ENCODE results near the gene MEMO1.
"Not testable (repeated sequence)": the region's sequence is repeated elsewhere in the genome, so short reads cannot be mapped to it uniquely, and the experiment has no call there.

The MEMO1 gene

DNA sequence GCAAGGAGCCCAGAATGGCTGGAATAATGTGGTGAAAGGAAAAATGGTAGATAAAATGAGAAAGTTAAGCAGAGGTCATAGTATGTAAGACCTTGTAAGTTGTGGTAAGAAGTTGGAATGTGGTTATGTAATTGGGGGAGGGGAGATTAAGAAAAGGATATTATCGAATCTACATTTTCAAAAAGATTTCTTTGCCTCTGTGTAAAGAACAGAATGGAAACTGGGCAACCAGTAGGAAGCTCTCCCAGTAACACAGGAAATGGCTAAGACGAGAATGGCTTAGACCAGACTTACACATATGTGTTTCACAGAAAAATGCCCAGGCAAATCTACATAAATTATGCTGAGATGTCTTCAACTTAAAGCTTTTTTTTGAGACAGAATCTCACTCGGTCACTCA lies 13.2 kb downstream of the MEMO1 start:
- DNase-seq, result no peak

DNA sequence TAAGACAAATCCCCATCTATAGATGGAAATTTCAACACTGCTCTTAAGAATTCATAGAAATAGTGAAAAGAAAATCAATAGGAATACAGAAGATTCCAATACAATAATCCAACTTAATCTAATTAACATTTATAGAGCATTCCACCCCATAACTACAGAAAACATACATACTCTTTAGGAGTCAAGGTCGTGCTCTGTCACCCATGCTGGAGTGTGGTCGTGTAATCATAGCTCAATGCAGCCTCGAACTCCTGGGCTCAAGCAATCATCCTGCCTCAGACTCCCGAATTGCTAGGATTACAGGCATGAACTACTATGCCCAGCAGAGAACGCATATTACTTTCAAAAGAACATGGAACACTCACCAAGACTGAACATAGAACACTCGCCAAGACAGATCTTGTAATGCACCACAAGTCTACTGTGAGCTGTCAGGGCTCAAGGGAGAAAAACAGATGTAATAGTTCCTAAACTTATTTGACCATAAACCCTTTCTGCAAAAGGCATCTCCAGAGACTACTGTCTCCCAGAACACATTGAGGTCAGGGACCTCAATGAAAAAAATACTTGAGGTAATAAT lies 14.1 kb downstream of the MEMO1 start:
- no peak for DNase-seq

DNA sequence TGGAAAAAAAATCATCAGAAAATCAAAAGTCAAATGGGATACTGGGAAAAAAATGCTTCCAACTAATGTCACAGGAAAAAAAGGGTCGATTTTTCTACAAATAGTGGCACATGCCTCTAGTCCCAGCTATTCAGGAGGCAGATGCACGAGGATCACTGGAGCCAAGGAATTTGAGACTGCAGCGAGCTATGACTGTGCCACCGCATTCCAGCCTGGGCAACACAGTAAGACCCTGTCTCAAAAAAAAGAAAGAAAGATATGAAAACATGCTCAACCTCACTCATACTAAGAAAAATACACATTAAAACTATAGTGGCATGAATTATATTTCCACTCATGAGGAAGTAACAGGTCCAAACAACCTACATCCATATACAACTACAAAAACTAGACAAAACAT lies 17.9 kb downstream of the MEMO1 start:
- no peak for DNase-seq

DNA sequence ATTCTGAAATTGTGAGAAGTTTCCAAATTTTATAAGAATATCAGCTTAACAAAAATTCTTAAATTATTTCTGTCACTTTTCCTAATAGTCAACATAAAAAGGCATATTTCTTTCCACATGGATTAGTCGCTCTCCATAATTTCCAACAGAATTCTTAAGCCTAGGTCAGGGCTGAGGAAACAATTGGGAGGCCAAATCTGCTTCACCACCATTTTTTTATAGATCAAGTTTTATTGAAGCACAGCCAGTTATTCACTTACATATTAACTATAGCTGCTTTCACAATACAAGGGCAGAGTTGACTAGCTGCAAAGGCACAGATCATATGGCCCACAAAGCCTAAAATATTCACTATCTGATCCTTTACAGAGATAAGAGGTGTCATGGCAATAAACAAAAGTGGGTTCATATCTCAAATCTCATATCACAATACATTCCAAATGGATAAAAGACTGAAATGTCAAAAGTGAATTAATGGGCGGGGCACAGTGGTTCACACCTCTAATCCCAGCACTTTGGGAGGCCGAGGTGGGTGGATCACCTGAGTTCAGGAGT lies 18.7 kb downstream of the MEMO1 start:
- no peak for DNase-seq

DNA sequence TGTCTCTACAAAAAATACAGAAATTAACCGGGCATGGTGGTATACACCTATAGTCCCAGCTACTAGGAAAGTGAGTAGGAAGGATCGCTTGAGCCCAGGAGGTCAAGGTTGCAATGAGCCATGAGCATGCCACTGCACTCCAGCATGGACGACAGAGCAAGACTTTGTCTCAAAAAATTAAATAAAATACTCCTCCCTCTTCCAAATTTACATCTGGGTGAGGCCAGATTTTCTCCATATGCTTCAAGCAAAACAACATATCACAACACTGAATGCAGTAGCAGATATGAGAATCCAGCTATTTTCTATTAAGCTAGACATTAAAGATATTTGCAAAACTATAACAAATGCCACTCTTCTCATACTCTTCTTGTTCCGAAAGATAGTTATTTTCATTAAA lies 20.9 kb downstream of the MEMO1 start:
- no peak for DNase-seq

DNA sequence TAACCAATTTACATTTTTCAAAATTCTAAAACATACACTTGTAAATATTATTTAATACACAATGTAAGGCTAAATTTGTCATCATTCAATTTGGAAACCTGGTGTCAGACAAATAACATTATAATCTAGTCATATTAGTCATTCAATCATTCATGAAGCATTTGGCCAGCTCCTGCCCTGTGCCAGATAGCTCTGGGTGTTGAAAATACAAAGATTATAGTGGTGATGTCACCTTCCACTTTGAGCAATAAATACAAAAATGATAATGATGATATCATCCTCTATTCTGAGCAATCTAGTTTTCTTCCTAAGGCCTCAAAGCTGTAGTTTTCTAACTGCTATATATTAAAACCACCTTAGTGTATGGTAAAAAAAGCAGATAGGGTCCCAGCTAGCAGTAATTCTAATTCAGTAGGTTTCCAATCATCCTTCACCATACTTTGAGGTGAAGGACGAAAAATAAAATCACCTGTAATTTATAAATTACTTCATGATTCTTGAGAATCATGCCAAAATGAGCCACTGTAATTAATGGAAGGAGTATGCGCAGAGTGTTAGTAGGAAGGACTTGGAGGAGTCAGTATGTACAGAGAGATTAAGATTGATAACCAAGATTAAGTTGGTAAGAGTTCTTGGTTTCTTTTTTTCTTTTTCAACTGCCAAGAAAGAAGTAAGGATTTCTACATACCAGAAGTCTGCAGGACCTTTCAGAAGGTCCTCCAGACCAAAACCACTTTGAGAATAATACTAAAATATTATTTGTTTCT lies 23.2 kb downstream of the MEMO1 start:
- DNase-seq, result no peak

DNA sequence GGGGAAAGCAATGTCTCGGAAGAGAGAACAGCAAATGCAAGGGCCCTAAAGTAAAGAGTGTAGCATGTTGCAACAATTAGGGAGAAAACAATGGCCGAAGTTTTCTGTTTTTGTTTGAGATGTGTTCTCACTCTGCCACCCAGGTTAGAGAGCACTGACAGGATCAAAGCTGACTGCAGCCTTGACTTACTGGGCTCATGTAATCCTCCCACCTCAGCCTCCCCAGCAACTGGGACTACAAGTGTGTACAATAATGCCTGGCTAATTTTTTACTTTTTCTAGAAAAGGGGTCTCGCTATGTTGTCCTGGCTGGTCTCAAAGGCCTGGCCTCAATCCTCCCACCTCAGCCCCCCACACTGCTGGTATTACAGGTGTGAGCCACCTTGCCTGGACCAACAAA lies 23.9 kb downstream of the MEMO1 start:
- DNase-seq, result no peak

DNA sequence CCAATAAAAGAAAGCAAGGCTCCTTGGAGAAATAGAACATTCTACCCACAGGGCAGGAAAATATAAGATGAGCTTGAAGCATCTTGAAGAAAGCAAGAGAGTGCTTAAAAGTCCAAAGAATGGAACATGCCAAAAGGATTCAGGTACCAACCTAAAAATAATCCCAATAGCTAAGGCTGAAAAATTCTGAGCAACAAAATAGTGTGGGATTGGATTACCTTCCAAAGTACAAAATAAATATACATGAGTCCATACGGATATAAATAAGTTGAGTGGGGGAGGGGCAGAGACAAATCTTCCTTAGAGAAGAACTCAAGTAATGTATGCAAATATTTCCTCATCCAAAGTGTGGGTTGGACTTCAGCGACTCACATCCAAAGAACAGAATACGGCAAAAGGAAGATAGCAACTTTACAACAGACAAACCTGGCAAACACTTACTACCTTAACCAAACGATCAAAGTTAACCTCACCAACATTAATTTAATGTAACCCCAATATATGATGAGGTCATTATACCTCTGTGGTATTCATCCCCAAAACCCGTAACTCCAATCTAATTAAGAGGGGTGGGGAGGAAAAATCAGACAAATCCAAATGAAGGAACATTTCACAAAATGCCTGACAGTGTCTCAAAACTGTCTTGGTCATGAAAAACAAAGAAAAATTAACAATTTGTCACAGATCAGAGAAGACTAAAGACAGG lies 26.9 kb downstream of the MEMO1 start:
- DNase-seq, result no peak

DNA sequence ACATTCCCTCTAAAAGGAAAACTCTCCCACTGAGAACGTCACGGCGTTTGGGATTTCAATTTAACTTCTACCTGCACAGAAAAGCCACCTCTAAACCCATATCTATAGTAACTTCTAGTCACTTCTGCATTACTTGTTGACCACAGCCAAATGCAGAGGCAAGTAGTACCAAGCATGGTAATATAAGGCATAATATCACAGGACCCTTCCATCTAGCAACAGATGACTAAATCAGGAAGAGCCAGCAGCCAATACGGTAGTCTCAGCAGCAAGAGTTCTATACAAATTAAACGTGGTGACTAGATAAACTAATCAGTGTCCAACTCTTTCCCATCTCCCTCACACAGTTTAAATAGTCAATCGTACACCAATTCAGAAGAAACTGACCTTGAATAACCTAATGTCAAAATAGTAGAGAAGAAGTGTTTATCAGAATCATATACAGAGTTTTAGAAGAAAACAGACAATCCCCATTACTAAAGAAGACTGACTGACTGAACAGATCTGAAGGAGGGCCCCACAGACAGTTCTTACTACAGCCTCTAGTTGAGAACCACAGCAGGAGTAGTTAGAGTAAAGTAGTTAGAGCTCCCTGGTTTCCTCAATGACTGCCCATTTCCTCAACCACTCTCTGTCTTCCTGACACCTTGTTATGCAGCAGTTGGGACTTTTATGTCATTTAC lies 30.0 kb downstream of the MEMO1 start:
- DNase-seq, result peak; percentile 19

DNA sequence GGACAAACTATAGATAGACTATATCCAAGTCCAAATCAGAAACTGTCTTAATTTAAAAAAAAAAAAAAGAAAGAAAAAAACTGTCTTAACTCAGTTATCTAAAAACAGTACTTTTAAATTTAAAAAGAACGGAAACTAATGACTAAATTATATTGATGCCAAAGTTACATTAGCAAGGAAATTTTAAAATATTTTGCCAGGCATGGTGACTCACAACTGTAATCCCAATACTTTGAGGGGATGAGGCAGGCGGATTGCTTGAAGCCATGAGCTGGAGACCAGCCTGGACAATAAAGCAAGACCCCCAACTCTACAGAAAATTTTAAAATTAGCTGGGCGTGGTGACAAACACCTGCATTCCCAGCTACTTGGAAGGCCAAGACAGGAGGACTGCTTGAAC lies 30.9 kb downstream of the MEMO1 start:
- DNase-seq, result no peak

DNA sequence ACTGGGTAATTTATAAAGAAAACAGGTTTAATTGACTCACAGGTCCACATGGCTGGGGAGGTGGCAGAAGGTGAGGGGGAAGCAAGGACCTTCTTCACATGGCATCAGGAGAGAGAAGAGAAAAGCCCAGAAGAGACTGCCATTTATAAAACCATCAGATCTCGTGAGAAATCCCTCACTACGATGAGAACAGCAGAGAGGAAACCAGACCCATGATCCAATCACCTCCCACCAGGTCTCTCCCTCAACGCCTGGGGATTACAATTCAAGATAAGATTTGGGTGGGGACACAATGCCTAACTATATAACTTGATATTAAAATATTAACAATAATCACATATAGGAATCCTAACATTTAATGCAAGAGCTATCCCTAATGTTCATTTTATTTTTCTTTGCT lies 31.8 kb downstream of the MEMO1 start:
- no peak for DNase-seq

DNA sequence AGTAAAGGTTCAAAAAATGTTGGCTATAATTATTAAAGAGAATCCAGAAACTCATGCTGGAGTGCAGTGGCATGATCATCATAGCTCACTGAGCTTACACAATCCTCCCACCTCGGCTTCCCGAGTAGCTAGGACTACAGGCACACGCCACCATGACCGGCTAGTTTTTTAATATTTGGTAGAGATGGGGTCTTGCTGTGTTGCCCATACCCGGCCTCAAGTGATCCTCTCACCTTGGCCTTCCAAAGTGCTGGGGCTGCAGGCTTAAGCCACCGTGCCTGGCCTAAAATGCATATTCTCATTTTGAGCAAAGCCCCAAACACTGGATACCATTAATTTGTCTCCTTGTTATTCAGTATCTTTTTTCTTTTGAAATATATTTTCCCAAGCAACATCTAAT lies 32.4 kb downstream of the MEMO1 start:
- no peak for DNase-seq

DNA sequence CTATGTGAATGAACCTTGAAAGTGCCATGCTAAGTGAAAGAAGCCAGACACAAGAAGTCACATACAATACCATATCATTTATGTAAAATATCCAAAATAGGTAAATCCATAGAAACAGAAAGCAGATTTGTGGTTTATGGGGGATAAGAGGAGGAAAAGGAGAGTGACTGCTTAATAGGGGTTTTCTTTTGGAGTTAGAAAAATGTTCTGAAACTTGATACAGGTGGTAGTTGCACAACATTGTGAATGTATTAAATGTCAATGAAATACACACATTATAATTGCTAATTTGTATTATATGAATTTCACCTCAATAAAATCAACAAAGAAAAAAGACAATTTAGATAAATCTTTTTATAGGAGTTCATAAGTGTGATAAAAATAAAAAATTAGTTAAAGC lies 37.1 kb downstream of the MEMO1 start:
- no peak for DNase-seq

DNA sequence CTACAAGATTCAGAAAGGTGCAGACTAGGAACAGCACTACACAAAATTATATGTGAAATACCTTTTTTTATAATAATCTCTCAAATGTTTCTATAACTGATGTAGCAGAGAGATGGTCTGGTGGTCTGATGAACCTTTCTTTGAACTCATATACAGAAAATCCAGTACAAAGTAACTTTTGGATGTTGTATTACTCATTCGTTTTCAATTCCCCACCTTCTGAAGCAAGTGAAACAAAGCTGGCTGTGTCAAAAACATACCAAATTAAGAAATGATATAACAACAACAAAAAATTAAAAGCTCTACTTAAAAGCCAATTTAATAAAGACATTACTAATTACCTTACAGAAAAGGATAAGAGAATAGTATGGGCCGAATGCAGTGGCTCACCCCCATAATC lies 38.7 kb downstream of the MEMO1 start:
- no peak for DNase-seq

DNA sequence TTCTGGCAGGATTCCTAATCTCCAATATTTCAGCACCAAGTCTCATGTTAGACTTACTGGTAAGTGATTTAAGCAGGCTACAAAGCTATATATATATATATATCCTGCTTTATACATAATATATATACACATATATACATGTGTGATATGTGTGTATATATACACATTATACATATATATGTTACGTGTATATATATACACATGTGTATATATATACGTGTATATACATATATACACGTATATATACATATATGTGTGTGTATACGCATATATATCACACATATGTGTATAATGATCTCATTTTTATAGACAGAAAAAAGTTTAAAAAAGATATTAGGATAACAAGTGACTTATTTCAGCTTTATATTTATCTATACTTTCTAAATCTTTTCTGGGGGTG lies 41.6 kb downstream of the MEMO1 start:
- DNase-seq, result no peak

DNA sequence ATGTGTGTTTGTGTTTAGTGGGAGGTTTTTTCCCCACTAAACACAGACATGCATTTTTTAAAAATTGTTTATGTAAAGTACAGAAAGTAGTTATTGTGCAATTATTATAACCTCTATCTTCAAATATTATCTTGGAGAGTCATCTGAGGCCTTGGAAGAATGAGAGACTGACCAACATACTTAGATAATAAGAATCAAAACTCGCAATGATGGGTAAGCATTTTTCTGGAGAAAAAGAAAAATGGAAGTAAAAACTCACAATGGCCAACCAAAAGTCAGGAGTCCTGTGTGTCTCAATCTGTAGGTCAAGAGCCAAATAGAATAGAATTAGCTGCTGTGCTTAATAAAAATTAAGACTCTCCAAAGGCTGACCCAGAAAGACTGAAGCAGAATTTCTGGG lies 43.0 kb downstream of the MEMO1 start:
- no peak for DNase-seq

DNA sequence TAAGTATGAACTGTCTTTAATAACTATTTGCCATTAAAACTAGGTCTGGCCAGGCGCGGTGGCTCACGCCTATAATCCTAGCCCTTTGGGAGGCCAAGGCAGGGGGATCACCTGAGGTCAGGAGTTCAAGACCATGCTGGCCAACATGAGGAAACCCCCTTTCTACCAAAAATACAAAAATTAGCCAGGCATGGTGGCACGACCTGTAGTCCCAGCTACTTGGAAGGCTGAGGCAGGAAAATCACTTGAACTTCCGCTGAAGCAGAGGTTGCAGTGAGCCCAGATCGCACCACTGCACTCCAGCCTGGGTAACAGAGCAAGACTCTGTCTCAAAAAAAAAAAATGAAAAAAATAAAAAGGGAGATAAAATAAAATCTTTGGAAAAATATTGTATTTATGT lies 44.4 kb downstream of the MEMO1 start:
- DNase-seq, result not testable (repeated sequence)

DNA sequence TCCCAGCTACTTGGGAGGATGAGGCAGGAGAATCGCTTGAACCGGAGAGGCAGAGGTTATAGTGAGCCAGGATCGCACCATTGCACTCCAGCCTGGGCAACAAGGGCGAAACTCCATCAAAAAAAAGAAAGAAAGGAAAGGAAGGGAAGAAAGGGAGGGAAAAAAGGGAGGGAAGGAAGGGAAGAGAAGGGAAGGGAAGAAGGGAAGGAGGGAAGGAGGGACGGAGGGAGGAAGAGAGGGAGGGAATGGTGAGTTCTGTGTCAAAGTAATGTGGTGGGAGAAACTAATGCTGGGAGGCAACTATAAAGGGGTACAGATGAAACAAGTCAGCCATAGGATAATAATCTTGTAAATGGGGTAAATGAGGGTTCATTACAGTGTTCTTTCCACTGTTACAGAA lies 45.7 kb downstream of the MEMO1 start:
- no peak for DNase-seq

DNA sequence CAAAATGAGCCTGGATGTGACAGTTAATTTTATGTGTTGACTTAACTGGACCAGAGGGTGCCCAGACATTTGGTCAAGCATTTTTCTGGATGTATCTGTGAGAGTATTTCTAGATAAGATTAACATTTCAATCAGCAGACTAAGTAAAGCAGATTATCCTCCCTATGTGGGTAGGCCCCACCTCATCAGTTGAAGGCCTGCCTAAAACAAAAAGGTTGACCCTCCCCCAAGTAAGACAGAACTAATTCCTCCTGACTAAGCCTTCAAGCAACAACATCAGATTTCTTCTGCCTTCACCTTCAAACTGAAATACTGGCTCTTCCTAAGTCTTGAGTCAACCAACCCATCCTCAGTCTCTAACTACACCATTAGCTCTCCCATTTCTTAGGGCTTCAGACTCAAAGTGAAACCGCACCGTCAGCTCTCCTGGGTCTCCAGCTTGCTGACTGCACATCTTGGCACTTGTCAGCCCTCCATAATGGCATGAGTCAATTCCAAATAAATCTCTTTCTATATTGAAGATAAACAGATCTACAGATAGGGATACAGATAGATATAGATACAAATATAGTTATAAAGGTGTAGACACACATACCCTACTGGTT lies 47.9 kb downstream of the MEMO1 start:
- DNase-seq, result no peak

DNA sequence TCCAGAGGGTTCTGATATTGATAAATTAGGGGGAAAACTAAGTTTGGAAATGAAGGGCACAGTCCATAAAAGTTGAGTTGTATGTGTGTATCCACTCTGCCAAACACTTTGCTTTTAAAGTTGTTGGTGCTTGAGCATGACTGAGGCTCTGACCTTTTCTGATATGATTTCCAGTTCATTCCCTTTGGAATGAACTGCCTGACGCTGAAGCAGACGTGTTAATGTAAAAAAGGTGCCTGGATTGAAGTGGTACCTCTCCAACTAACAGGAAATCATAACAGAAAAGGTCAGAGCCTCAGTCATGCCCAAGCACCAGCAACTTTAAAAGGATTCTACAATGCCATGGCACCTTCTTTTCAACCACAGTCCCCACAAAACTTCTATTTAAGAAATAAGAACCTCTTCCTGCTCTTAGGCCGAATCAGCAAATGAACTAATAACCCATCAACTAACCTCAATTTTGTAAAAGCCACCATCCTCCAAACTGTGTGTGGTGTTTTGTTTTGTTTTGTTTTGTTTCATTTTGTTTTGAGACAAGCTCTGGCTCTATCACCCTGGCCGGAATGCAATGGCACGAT lies 52.6 kb downstream of the MEMO1 start:
- DNase-seq, result no peak

DNA sequence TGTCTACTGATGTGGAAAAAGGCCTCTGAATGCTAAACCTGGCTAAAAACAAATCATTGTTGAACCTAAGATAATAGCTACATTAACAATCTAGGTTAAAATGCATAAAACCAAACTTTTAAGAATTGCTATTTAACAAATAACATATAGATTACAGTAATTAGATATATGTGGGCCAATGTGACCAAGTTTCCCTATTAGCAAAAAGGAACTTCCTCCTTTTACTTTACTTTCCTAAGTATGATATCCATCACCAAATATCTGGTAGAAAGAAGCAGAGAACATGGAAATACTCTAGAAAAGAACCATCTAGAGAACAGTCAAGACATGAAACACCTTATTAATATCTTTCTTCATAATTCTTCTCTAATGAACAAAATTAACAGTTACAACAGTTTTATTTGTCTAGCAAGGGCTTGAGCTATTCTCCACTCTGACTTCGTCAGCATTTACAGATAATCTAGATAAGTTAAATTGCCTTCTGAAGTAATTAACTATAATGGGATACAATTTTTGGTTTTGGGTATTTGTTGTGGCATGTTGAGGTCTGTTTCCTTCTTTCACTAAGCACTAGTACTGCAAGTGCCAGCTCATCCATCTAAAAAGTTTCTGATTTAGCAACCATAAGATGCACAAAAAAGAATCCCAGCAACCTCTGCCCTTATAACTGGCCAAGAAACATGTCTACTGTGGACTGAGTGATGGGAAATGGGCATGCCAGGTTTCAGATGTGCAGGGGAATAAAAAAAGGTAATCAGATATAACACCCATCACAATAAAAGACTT lies 53.3 kb downstream of the MEMO1 start:
- no peak for DNase-seq

DNA sequence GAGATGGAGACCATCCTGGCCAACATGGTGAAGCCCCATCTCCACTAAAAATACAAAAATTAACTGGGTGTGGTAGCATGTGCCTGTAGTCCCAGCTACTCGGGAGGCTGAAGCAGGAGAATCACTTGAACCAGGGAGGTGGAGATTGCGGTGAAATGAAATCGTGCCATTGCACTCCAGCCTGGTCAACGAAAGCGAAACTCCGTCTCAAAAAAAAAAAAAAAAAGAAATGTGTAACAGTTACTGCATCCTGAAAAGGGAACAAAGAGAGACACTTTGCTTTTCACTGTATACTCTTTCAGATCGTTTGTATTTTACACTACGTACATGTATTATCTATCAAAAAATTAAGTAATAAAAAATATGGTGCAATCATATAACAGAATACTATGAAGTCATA lies 53.9 kb downstream of the MEMO1 start:
- not testable (repeated sequence) for DNase-seq
